Measurements from ENCODE around the gene TTLL8.

- TF ChIP-seq SRF (IDR thresholded peaks at IDR 0.05; ENCODE audit: low read depth): no peak
- no peak for TF ChIP-seq POLR2A (IDR thresholded peaks at IDR 0.05; ENCODE audit: borderline replicate concordance, extremely low read depth, insufficient read depth, insufficient read length)
- TF ChIP-seq CBX3 (IDR thresholded peaks at IDR 0.05; ENCODE audit: low read depth): no peak
- TF ChIP-seq, protein P1, sequence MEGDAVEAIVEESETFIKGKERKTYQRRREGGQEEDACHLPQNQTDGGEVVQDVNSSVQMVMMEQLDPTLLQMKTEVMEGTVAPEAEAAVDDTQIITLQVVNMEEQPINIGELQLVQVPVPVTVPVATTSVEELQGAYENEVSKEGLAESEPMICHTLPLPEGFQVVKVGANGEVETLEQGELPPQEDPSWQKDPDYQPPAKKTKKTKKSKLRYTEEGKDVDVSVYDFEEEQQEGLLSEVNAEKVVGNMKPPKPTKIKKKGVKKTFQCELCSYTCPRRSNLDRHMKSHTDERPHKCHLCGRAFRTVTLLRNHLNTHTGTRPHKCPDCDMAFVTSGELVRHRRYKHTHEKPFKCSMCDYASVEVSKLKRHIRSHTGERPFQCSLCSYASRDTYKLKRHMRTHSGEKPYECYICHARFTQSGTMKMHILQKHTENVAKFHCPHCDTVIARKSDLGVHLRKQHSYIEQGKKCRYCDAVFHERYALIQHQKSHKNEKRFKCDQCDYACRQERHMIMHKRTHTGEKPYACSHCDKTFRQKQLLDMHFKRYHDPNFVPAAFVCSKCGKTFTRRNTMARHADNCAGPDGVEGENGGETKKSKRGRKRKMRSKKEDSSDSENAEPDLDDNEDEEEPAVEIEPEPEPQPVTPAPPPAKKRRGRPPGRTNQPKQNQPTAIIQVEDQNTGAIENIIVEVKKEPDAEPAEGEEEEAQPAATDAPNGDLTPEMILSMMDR (IDR thresholded peaks at IDR 0.05 in 2 of 3, conservative IDR thresholded peaks at IDR 0.05 in 1 of 3; ENCODE audit: borderline replicate concordance in 1 of 3, insufficient read depth in 1 of 3, low read depth in 2 of 3, low read length in 2 of 3): no peak
- TF ChIP-seq POLR2AphosphoS5 (IDR thresholded peaks at IDR 0.05; ENCODE audit: low read depth, low read length): no peak
- no peak for TF ChIP-seq EGR1 (IDR thresholded peaks at IDR 0.05; ENCODE audit: low read depth)
- TF ChIP-seq EZH2 (IDR thresholded peaks at IDR 0.05): no peak
- TF ChIP-seq, protein P2, sequence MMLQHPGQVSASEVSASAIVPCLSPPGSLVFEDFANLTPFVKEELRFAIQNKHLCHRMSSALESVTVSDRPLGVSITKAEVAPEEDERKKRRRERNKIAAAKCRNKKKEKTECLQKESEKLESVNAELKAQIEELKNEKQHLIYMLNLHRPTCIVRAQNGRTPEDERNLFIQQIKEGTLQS (IDR thresholded peaks at IDR 0.05): no peak
These were observed 18.8 kb upstream of the TTLL8 start for GRCh38 chr22:50076646-50077535.

Measured in HCT116 (cell line).